ENCODE data around the gene KIAA0232.
"Not testable (repeated sequence)": the region's sequence is repeated elsewhere in the genome, so short reads cannot be mapped to it uniquely, and the experiment has no call there.

KIAA0232 gene

GRCh38 chr4:6905516-6906445, 123.3 kb downstream of the KIAA0232 start:
- no peak for DNase-seq

- DNase-seq, result not testable (repeated sequence)
These were observed 124.0 kb downstream of the KIAA0232 start for GRCh38 chr4:6906486-6906885.

GRCh38 chr4:6907658-6908191, 125.2 kb downstream of the KIAA0232 start:
- DNase-seq, result no peak

GRCh38 chr4:6908432-6909112, 126.0 kb downstream of the KIAA0232 start:
- no peak for DNase-seq

GRCh38 chr4:6909113-6909969, 126.8 kb downstream of the KIAA0232 start, which contains the start of gene TBC1D14:
TSS of gene TBC1D14 (plus strand) at chr4:6909826. CDS start at chr4:6923390, 13,564 bp downstream.
- peak; percentile 86 for DNase-seq

GRCh38 chr4:6909970-6910339, 127.4 kb downstream of the KIAA0232 start:
- no peak for DNase-seq

GRCh38 chr4:6910340-6910959, 127.9 kb downstream of the KIAA0232 start:
- DNase-seq, result no peak

GRCh38 chr4:6910960-6911874, 128.7 kb downstream of the KIAA0232 start:
- DNase-seq, result no peak

GRCh38 chr4:6911917-6912316, 129.4 kb downstream of the KIAA0232 start:
- DNase-seq, result not testable (repeated sequence)

- no peak for DNase-seq
These were observed 129.9 kb downstream of the KIAA0232 start for GRCh38 chr4:6912441-6912840.

GRCh38 chr4:6913350-6913905, 130.9 kb downstream of the KIAA0232 start:
- DNase-seq, result no peak

- DNase-seq, result peak; percentile 14
These were observed 131.9 kb downstream of the KIAA0232 start for GRCh38 chr4:6914448-6914847.

GRCh38 chr4:6915041-6916005, 132.8 kb downstream of the KIAA0232 start:
- no peak for DNase-seq

- DNase-seq, result no peak
These were observed 133.6 kb downstream of the KIAA0232 start for GRCh38 chr4:6916069-6916586.

- no peak for DNase-seq
These were observed 134.3 kb downstream of the KIAA0232 start for GRCh38 chr4:6916587-6917460.

- DNase-seq, result no peak
These were observed 135.1 kb downstream of the KIAA0232 start for GRCh38 chr4:6917461-6918271.

- DNase-seq, result no peak
These were observed 135.8 kb downstream of the KIAA0232 start for GRCh38 chr4:6918338-6918737.
